Common myeloid progenitor, CD34-positive (primary cell): ENCODE measurements around the gene CELF5.
"Not testable (repeated sequence)": the region's sequence is repeated elsewhere in the genome, so short reads cannot be mapped to it uniquely, and the experiment has no call there.

ENCODE experiments used
- CTCF ChIA-PET: fragments of 350-600 bp; sonication (Branson Sonifier 250); formaldehyde crosslinking; loops from one replicate; lab custom pipeline; 2021; ENCODE audit warnings: antibody characterized with exemption; lab: Charles Lee
- POLR2A ChIA-PET: fragments of 350-600 bp; sonication (Branson Sonifier 250); formaldehyde crosslinking; loops from one replicate; lab custom pipeline; 2021; ENCODE audit warnings: antibody characterized with exemption; lab: Charles Lee
- DNase-seq, 3 donors: peaks; one replicate each; pipeline versions ENCODE4 v3.0.0 to v3.0.0-alpha.2; 2013
- H3K27ac ChIP-seq, 2 experiments: 1 replicate in 1 of 2; 2 replicates in 1 of 2; pipeline ENCODE4 v1.7.0; 2013; ENCODE audit warnings: inconsistent platforms in 2 of 2, low read length in 2 of 2, mild to moderate bottlenecking in 2 of 2, low read depth in 1 of 2, moderate library complexity in 1 of 2; ENCODE audit not compliant: severe bottlenecking in 2 of 2, insufficient read depth in 1 of 2, poor library complexity in 1 of 2
- H3K27me3 ChIP-seq, 5 experiments: replicated peaks in 2 of 5; 1 replicate in 3 of 5; 2 replicates in 2 of 5; pipeline versions ENCODE4 v1.6.1 to v1.7.0; 2013; ENCODE audit warnings: low read length in 4 of 5, mild to moderate bottlenecking in 2 of 5, moderate library complexity in 2 of 5, inconsistent platforms in 1 of 5; ENCODE audit not compliant: insufficient read depth in 5 of 5, control insufficient read depth in 4 of 5
- H3K36me3 ChIP-seq, 4 experiments: 1 replicate in 2 of 4; 2 replicates in 2 of 4; pipeline versions ENCODE4 v1.6.1 to v1.7.0; 2013; ENCODE audit warnings: low read length in 3 of 4, control low read depth in 1 of 4, mild to moderate bottlenecking in 1 of 4; ENCODE audit not compliant: control insufficient read depth in 4 of 4, insufficient read depth in 4 of 4
- H3K4me1 ChIP-seq, 4 experiments: 1 replicate in 3 of 4; 2 replicates in 1 of 4; pipeline versions ENCODE4 v1.6.1 to v1.7.1; 2013; ENCODE audit warnings: low read length in 3 of 4, mild to moderate bottlenecking in 3 of 4, control low read depth in 1 of 4, inconsistent platforms in 1 of 4, moderate library complexity in 1 of 4; ENCODE audit not compliant: control insufficient read depth in 4 of 4, insufficient read depth in 4 of 4; ENCODE audit errors: control extremely low read depth in 1 of 4
- H3K4me3 ChIP-seq, 7 experiments: 1 replicate in 4 of 7; 2 replicates in 3 of 7; pipeline versions ENCODE4 v1.5.1 to v1.7.0; 2013; ENCODE audit warnings: mild to moderate bottlenecking in 7 of 7, low read length in 6 of 7, moderate library complexity in 6 of 7, inconsistent platforms in 2 of 7, low read depth in 2 of 7, control low read depth in 1 of 7; ENCODE audit not compliant: insufficient read depth in 4 of 7, control insufficient read depth in 1 of 7; ENCODE audit errors: extremely low read depth in 1 of 7
- H3K9me3 ChIP-seq, 5 experiments: 1 replicate in 4 of 5; 2 replicates in 1 of 5; pipeline versions ENCODE4 v1.6.1 to v1.7.1; 2013; ENCODE audit warnings: low read length in 4 of 5, mild to moderate bottlenecking in 2 of 5, inconsistent platforms in 1 of 5, low read depth in 1 of 5, moderate library complexity in 1 of 5; ENCODE audit not compliant: control insufficient read depth in 4 of 5, insufficient read depth in 2 of 5; ENCODE audit errors: control extremely low read depth in 1 of 5
- WGBS: methylation state at CpG from one replicate; pipeline ENCODE4 v1.1.5; 2013; ENCODE audit not compliant: insufficient coverage; 5-methylcytosine and 5-hydroxymethylcytosine counted together

CELF5 gene

DNA sequence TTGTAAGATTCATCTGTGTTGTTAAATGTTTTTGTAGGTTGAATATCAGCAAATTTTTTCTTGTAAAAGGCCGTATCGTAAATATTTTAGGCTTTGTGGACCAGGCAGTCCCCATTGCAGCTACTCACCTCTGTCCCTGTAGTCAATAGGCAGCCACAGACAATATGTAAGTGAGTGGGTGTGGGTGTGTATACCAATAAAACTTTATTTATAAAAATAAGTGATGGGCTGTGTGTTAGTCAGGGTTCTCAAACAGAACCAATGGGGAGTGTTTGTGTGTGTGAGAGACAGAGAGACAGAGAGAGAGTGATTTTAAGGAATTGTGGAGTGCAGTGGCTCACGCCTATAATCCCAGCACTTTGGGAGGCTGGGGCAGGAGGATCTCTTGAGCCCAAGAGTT lies 104.3 kb downstream of the CELF5 start:
- H3K27ac ChIP-seq: no peak overlapping the region
- H3K27me3 ChIP-seq: no peaks in the 10 kb centered on the region
- no peaks in the 10 kb centered on the region for H3K36me3 ChIP-seq
- no peak for DNase-seq
- no peak overlapping the region for H3K4me3 ChIP-seq
- H3K4me1 ChIP-seq: no peaks in the 10 kb centered on the region
- ChIA-PET CTCF (interaction anchor here (0.9 to 4.4 kb wide), 8 partner anchors 23 to 156 kb away, joined by 3 to 24 read pairs (median 4); no protein-coding TSS in a partner anchor), POLR2A (no interaction called here)
- no CpG with 5 or more reads among the region's 3 CpGs for WGBS
- peaks cover 0 to 2% (median 0%) of the 10 kb centered on the region in 5 experiments for H3K9me3 ChIP-seq

DNA sequence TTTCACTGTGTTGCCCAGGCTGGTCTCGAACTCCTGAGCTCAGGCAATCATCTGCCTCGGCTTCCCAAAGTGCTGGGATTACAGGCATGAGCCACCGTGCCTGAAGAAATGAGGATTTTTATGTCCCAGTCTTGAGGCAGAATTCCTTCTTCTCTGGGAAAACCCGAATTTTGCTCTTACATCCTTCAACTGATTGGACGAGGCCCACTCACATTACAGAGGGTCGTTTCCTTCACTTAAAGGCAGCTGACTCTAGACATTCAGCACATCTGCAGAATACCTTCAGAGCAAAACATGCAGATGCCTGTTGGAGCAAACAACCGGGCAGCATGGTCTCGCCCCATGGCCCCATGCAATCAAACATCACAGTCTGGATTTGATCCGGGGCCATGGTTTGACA lies 105.6 kb downstream of the CELF5 start:
- H3K4me1 ChIP-seq: no peaks in the 10 kb centered on the region
- CTCF ChIA-PET: interaction anchor here (1.1 to 1.6 kb wide), 2 partner anchors 112 to 143 kb away, joined by 3 to 5 read pairs; no protein-coding TSS in a partner anchor
- DNase-seq: no peak
- H3K9me3 ChIP-seq: peaks cover 0 to 2% (median 0%) of the 10 kb centered on the region in 5 experiments
- POLR2A ChIA-PET: no interaction called here
- H3K4me3 ChIP-seq: no peak overlapping the region
- no peaks in the 10 kb centered on the region for H3K36me3 ChIP-seq
- H3K27me3 ChIP-seq: no peaks in the 10 kb centered on the region
- 97% methylated on average over 9 of the region's 9 CpGs for WGBS
- no peak overlapping the region for H3K27ac ChIP-seq

DNA sequence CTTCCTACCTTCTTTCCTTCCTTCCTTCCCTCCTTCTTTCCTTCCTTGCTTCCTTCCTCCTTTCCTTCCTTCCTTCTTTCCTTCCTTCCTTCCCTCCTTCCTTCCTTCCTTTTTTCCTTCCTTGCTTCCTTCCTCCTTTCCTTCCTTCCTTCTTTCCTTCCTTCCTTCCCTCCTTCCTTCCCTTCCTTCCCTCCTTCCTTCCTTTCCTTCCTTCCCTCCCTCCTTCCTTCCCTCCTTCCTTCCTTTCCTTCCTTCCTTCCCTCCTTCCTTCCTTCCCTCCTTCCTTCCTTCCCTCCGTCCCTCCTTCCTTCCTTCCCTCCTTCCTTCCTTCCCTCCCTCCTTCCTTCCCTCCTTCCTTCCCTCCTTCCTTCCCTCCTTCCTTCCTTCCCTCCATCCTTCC lies 107.8 kb downstream of the CELF5 start:
- H3K4me1 ChIP-seq, H3K9me3 ChIP-seq, POLR2A ChIA-PET, CTCF ChIA-PET, H3K27ac ChIP-seq, H3K4me3 ChIP-seq, H3K36me3 ChIP-seq, H3K27me3 ChIP-seq: not testable (repeated sequence)
- no CpG with 5 or more reads among the region's 1 CpG for WGBS
- DNase-seq: peak in 1 of 3 donors; percentile 55

DNA sequence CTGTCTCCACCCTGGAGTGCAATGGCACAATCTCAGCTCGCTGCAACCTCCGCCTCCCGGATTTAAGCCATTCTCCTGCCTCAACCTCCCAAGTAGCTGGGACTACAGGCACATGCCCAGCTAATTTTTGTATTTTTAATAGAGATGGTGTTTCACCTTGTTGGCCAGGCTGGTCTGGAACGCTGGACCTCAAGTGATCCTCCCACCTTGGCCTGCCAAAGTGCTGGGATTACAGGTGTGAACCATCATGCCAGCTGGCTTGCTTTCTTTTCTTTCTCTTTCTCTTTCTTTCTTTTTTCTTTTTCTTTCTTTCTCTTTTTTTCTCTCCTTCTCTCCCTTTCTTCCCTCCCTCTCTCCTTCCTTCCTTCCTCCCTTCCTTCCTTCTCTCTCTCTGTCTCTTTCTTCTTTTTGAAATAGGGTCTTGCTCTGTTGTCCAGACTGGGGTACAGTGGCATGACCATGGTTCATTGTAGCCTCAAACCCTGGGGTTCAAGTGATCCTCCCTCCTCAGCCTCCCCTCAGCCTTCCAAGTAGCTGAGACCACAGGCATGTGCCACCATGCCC lies 108.6 kb downstream of the CELF5 start:
- WGBS: 78% methylated on average over 4 of the region's 4 CpGs
- POLR2A ChIA-PET: no interaction called here

DNA sequence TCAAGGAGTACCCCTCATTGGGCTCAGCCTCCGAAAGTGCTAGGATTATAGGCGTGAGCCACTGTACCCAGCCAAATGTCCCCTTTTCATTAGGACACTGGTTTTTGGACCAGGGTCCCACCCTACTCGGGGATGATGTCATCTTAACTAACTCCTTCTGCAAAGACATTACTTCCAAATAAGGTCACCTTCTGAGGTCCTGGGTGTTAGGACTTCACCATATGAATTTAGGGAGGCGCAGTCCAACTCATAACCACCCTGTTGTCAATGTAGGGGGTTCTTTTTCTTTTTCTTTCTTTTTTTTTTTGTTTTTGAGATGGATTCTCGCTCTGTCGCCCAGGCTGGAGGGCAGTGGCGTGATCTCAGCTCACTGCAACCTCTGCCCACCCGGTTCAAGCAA lies 109.2 kb downstream of the CELF5 start:
- no peak overlapping the region for H3K27ac ChIP-seq
- ChIA-PET CTCF (interaction anchor here (1.8 kb wide), 1 partner anchor 9 kb away, joined by 7 read pairs; no protein-coding TSS in a partner anchor), POLR2A (no interaction called here)
- H3K4me3 ChIP-seq: no peak overlapping the region
- H3K4me1 ChIP-seq: peaks cover 0 to 20% (median 12%) of the 10 kb centered on the region in 4 experiments
- H3K9me3 ChIP-seq: peaks cover 0 to 2% (median 0%) of the 10 kb centered on the region in 5 experiments
- no peaks in the 10 kb centered on the region for H3K36me3 ChIP-seq
- 100% methylated on average over 2 of the region's 8 CpGs for WGBS
- DNase-seq: peak in 2 of 3 donors; percentile 38 to 61
- H3K27me3 ChIP-seq: no peaks in the 10 kb centered on the region

More for the DNA sequence above, 108.6 kb downstream of the CELF5 start:
- Histone ChIP-seq H3K4me3 (no peak overlapping the region), H3K27me3 (no peaks in the 10 kb centered on the region), H3K27ac (no peak overlapping the region), H3K4me1 (peaks cover 0 to 15% (median 7%) of the 10 kb centered on the region in 4 experiments), H3K36me3 (no peaks in the 10 kb centered on the region), H3K9me3 (peaks cover 0 to 2% (median 0%) of the 10 kb centered on the region in 5 experiments)
- peak in 1 of 3 donors; percentile 40 for DNase-seq
- CTCF ChIA-PET: interaction anchor here (1.8 kb wide), 1 partner anchor 10 kb away, joined by 7 read pairs; no protein-coding TSS in a partner anchor

DNA sequence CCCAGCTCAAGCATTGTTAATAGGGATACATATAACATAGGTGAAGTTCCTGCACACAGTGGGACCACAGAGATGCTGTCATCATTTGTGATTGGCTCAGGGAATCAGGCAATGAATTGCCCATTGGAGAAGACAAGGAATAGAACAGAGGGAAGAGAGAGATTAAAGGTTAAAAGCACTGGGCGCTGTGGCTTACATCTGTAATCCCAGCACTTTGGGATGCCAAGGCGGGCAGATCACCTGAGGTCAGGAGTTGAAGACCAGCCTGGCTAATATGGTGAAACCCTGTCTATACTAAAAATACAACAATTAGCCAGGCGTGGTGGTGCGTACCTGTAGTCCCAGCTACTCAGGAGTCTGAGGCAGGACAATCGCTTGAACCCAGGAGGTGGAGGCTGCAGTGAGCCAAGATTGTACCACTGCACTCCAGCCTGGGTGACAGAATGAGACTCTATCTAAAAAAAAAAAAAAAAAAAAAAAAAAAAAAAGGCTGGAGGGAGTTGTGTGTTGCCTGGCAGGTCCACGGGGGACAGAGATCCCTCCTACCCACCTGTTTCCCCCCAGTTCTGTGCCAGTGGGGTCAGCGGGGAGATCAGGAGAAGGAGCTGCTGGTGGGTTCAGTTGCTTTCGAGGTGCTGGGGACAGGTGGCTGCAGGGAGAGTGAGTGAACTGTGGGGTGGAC lies 110.4 kb downstream of the CELF5 start:
- CTCF ChIA-PET: interaction anchor here (0.5 to 1.4 kb wide), 4 partner anchors 9 to 160 kb away, joined by 3 to 4 read pairs (median 3); no protein-coding TSS in a partner anchor
- POLR2A ChIA-PET, H3K27ac ChIP-seq, H3K9me3 ChIP-seq, H3K27me3 ChIP-seq, H3K36me3 ChIP-seq, DNase-seq, H3K4me3 ChIP-seq: not testable (repeated sequence)
- H3K4me1 ChIP-seq: peaks cover 0 to 27% (median 15%) of the 10 kb centered on the region in 4 experiments
- 80% methylated on average over 4 of the region's 8 CpGs for WGBS
